Vein endothelial cell (primary cell): ENCODE measurements around the gene FBXW4. TPM values are rescaled to one million over a fixed set of nuclear protein-coding genes. Genes with fewer than 3 reads are reported as not detected.

Experiments used
- small RNA-seq: library from RNA; depleted of rRNA; stranded (forward); fragments of <200 nt; gene quantifications from one replicate; pipeline ENCODE3, GENCODE V24; 2012
- total RNA-seq: library from RNA; depleted of rRNA; stranded (reverse); fragments of >200 nt; gene quantifications from 2 replicates; pipeline ENCODE4 v1.2.3, GENCODE V29; 2012

The FBXW4 gene, protein sequence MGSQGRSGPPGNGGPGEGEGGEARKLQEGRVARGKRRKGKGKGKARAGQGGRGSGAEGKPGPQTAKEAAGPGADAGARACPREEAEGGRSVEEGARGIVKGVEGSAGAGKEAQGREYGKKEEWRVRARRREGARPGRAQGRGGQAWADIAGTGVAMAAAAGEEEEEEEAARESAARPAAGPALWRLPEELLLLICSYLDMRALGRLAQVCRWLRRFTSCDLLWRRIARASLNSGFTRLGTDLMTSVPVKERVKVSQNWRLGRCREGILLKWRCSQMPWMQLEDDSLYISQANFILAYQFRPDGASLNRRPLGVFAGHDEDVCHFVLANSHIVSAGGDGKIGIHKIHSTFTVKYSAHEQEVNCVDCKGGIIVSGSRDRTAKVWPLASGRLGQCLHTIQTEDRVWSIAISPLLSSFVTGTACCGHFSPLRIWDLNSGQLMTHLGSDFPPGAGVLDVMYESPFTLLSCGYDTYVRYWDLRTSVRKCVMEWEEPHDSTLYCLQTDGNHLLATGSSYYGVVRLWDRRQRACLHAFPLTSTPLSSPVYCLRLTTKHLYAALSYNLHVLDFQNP
- 20.5 and 21.2 TPM in 2 replicates for total RNA-seq

GRCh38 chr10:101694674-101695403, at the start of gene FBXW4:
Gene FBXW4 (minus strand): TSS chr10:101695170. CDS start chr10:101695105, 65 bp downstream.

DNA sequence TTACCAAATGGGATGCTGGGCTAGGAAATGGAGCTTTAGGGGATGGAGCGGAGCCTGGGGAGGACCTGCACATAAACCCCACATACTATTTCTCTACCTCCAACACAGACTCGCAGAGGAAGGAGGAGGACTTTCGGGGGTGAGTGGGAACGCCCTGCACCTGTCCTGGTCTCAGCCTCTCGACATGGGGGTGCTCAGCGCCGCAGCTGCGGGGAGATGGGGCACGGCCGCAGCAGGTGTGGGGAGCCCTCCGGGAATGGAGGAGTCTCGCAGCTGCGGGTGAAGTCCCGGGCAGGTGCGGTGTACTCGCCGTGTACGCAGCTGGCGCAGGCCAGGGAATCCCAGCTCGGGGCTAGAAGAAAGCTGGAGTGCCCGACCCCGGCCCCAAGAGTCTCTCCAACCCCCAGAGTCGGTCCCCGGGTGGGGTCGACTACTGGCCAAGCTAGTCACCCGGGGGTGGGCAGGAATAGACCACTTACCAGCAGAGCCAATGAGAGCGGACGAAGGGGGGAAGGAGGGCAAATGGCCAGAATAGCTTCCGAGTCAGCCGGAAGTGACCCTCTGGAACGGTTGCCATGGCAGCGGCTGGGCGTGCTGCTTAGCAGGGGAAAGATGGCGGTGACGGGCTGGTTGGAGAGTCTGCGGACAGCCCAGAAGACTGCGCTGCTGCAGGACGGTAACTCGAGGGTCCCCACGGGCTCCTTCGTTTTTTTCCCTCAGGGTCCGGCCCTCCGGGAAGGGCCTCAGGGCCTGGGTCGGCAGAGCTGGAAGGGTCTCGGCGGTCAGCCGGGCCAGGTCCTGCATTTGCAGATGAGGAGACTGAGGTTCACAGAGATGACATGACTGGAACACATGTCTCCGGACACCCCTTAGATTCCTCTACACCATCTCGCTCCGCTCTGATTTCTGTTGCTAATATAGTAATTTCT, 107.0 kb downstream of the FBXW4 start, which contains the start of the genes DPCD and POLL:
DPCD (plus strand) TSS at position 597 of the 929 bp plus-strand sequence; CDS start at position 613, 16 bp downstream.
POLL (minus strand) TSS at position 533 of the 929 bp plus-strand sequence. CDS start 897 bp downstream, outside the sequence.

Small RNAs within 50 kb of the gene (small RNA-seq; reads per million reads assigned to genes)
- gene MIR3158-1 (2.8 reads per million, percentile 86 among the genes with 10 or more reads in this experiment), gene RNU6-1165P (not detected)

Other genes with a start within 250 kb of the FBXW4 start
- gene POLL, start 106.9 kb downstream of the FBXW4 start, total RNA-seq, result 14.0 and 16.7 TPM in 2 replicates
- gene DPCD, start 106.8 kb downstream of the FBXW4 start, total RNA-seq, result 25.2 and 29.4 TPM in 2 replicates
- not detected in 2 replicates for gene FGF8, start 80.9 kb upstream of the FBXW4 start, total RNA-seq
- 96.0 and 116 TPM in 2 replicates for gene NPM3, start 88.3 kb upstream of the FBXW4 start, total RNA-seq
- gene OGA, start 123.3 kb upstream of the FBXW4 start, total RNA-seq, result 92.7 and 107 TPM in 2 replicates
- 0.96 and 0.98 TPM in 2 replicates for gene KCNIP2, start 148.6 kb upstream of the FBXW4 start, total RNA-seq